ENCODE results near the gene GPATCH4.
"Not testable (repeated sequence)": the region's sequence is repeated elsewhere in the genome, so short reads cannot be mapped to it uniquely, and the experiment has no call there.

GPATCH4 gene

GRCh38 chr1:156626079-156626438, 24.8 kb upstream of the GPATCH4 start:
- no peak for DNase-seq

- DNase-seq, result peak; percentile 76
Observed at GRCh38 chr1:156625436-156626078, 24.3 kb upstream of the GPATCH4 start.

DNA sequence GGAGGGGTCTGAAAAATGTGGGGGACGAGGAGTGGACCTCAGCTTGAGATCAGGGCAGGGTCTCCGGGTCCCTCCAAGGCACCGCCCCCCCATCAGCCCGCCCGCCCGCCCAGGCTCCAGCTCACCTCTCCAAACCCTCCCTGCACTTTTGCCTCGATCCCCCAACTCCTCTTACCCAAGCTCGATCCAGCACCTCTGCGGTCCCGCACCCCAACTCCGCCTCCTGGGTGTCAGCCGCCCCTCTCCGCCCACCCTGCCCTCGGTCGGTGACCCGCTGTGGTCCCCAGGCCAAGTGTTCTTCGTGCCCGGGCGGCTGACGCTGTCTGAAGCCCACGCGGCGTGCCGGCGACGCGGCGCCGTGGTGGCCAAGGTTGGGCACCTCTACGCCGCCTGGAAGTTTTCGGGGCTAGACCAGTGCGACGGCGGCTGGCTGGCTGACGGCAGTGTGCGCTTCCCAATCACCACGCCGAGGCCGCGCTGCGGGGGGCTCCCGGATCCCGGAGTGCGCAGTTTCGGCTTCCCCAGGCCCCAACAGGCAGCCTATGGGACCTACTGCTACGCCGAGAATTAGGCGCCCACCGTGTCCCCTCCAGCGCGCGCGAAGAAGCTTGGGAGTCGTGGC, 23.6 kb upstream of the GPATCH4 start:
- no peak for DNase-seq

DNA sequence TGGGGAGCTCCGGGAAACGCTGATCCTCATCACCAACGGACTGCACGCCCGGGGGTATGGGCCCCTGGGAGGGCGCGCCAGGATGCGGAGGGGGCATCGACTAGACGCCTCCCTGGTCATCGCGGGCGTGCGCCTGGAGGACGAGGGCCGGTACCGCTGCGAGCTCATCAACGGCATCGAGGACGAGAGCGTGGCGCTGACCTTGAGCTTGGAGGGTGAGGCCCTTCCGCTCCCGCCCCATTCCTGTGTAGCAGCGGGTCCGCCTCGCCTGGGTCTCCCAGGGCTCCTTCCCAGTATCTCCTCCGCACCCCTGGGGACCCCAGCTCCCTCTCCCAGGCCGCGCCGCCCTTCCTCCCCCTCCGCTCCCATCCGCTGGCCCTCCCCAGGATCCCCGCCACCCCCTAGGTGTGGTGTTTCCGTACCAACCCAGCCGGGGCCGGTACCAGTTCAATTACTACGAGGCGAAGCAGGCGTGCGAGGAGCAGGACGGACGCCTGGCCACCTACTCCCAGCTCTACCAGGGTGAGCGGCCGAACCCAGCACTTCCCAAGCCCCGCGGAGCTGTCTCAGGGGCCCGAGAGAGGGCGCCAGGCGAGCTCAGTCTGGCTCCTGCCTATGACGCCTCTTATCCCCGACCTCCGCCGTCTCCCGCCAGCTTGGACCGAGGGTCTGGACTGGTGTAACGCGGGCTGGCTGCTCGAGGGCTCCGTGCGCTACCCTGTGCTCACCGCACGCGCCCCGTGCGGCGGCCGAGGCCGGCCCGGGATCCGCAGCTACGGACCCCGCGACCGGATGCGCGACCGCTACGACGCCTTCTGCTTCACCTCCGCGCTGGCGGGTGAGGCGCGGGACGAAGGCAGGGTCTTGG, 22.9 kb upstream of the GPATCH4 start:
- peak; percentile 69 for DNase-seq

DNA sequence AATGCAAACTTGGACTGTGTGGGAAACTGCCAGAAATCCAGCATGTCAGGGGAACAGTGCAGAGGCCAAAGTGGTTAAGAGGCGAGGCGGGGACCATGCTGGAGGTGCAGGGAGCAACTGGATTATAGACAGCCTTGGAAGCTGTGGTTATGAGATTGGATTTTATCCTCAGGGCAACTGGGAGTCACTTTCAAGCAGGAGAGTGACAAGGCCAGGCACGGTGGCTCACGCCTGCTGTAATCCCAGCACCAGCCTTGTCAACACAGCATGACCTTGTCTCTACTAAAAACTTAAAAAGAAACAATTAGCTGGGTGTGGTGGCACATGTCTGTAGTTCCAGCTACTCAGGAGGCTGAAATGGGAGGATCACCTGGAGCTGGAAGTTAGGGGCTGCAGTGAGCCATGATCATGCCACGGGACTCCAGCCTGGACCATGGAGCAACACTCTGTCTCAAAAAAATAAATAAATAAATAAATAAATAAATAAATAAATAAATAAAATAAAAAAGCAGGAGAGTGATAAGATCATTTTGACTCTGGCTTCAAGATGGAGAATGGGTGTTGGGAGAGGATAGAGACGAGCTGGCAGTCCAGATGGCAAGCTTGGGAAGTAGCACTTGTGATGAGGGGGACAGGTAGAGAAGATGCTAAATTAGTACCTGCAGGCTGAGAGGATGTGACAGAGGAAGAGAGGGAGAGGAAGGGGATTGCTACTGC, 21.5 kb upstream of the GPATCH4 start:
- no peak for DNase-seq

GRCh38 chr1:156619582-156619955, 18.3 kb upstream of the GPATCH4 start:
- no peak for DNase-seq

DNA sequence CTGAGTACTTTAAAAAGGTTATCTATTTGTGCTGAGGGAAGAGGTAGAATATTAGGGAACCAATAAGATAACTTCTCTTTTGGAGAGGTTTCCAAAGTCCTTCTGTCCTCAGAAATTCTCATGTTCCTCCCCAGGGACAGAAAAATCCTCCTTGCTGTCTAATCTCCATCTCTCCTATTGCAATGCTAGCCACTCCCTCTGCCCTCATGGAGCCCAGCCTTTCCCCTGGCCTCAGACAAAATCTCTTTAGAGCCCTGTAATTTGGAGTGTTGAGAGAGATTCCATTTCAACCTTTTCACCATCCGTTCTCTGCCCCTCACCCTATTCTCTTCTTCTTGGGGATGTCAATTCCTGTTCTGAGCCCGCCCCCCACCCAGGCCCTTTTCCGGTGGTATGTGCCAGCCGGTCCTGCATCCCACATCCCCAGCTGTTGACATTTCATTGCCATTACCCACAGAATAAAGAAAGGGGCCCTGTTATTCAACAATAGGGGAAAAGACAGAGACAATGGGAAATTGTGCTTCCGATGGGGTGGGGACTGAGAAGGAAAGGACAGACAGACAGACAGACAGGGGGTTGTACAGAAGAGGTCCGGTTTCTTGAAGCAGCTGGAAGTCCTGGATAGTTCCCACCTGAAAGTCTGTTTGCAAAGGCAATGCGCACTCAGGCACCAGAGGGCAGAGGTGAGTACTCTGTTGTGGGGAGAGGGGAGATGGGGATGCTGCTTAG, 17.7 kb upstream of the GPATCH4 start, which contains the start of gene HAPLN2:
HAPLN2 (plus strand) TSS at position 563 of the 729 bp plus-strand sequence. CDS start 4,076 bp downstream, outside the sequence.
- peak; percentile 63 for DNase-seq

- no peak for DNase-seq
Observed at GRCh38 chr1:156616463-156616862, 15.2 kb upstream of the GPATCH4 start.

GRCh38 chr1:156615946-156616345, 14.7 kb upstream of the GPATCH4 start:
- no peak for DNase-seq

DNA sequence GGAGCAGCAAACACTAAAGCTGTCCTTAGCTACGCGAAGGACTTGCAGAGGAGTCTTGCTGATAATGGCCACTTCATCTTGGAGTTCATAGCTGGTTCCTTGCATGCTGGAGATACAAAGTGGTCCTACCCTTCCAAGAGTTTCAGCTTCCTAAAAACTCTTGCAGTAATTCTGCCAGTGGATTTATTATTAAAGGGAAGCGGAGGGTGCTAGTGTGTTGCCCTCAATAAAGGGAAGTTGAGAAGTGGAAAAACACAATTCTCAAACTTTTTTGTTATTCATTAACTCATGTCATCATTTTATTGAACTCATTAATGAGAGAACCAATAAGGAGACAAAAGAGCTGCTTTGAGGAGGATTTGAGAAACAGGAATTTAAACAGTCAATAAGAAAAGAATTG, 11.4 kb upstream of the GPATCH4 start:
- DNase-seq, result no peak

GRCh38 chr1:156610072-156610471, 8.8 kb upstream of the GPATCH4 start:
- not testable (repeated sequence) for DNase-seq

GRCh38 chr1:156608981-156609380, 7.7 kb upstream of the GPATCH4 start:
- peak; percentile 81 for DNase-seq

DNA sequence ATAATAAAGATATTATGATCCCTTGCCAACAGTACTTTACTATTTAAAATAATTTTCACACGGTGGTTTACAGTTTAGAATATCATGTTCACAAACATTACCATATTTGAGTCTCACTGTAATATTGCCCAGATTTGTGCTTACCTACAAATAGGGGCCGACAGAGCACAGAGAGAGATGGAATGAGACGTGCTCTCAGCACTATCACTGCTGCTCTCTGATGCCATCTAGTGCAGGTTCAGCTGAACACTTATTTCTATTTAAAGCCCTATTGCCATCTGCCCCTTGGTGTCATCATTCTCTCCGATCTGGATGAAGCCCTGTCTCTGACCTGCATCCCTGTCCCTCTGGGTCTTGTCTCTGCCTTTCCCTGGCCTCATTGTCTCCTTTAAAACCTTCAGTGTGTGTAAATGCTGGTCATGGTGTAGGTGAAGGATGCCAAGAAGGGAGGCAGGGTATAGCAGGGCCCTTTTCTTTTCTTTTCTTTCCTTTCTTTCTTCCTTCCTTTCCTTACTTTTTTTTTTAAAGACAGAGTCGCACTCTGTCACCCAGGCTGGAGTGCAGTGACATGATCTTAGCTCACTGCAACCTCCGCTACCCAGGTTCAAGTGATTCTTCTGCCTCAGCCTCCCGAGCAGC, 6.9 kb upstream of the GPATCH4 start:
- DNase-seq, result peak; percentile 86

DNA sequence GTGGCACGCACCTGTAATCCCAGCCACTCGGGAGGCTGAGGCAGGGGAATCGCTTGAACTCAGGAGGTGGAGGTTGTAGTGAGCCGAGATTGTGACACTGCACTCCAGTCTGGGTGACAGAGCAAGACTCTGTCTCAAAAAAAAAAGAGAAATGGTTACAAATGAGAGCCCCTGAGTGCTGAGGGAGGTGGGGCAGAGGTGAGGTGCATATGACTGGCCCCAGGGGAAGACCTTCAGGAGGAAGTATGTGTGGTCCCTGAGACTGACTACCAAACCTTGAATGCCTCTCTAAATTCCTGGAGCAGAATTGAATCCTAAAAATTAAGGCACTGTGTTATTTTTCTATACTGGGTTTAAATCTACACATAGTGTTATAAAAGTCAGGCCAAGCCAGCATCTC, 6.1 kb upstream of the GPATCH4 start:
- not testable (repeated sequence) for DNase-seq

DNA sequence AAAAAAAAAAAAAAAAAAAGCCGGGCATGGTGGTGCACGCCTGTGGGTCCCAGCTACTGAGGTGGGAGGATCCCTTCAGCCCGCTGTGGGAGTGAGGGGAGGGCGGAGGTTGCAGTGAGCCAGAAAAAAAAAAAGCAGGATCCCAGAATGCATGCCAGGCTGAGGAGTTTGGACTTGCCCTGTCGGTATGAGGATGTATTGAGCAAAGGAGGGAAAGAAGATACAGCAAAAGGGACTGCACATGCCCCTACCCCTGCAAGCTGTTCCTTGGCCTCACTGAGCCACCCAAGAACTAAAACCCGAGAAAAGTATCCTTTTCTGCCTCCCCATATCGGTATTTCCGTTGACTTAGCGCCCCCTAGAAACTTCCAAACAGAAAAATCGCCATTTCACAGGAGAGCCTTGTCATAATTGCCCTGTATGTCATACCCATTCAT, 1.3 kb upstream of the GPATCH4 start:
- peak; percentile 66 for DNase-seq

DNA sequence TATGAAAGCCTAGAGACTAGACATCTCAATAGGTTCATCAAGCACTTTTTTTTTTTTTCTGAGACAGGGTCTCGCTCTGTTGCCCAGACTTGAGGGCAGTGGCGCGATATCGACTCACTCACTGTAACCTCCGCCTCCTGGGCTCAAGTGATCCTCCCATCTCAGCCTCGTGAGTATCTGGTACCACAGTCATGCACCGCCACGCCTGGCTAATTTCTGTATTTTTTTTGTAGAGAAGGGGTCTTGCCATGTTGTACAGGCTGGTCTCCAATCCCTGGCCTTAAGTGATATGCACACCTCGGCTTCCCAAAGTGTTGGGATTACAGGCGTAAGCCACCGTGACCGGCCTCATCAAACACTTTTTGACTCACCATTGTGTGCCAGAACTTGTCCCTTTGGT, 613 bp upstream of the GPATCH4 start:
- peak; percentile 31 for DNase-seq

DNA sequence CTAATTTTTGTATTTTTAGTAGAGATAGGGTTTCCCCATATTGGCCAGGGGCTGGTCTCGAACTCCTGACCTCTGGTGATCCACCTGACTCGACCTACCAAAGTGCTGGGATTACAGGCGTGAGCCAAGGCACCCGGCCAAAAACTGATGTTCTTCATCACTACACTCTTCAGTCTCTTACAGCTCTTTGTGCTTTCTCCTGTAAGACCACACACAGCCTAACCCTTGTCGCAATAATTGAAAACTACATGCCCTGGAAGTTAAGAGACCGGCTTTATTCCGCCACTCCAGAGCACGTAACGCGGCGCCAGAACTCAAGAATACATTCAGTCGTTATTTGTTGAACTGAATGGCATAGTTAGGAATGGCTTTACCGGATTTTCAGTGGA, 552 bp downstream of the GPATCH4 start:
- peak; percentile 37 for DNase-seq

- peak; percentile 76 for DNase-seq
Observed at GRCh38 chr1:156599811-156600210, 1.5 kb downstream of the GPATCH4 start.

- no peak for DNase-seq
Observed at GRCh38 chr1:156598731-156599432, 2.4 kb downstream of the GPATCH4 start.

- no peak for DNase-seq
Observed at GRCh38 chr1:156598125-156598524, 3.2 kb downstream of the GPATCH4 start.

- no peak for DNase-seq
Observed at GRCh38 chr1:156596426-156596825, 4.9 kb downstream of the GPATCH4 start.

Measured in RPMI8226 (cell line).